GM23248 (cell line): Measurements from ENCODE around the gene SETBP1. TPM values are rescaled to one million over a fixed set of nuclear protein-coding genes. Genes with fewer than 3 reads are reported as not detected.

Experiments used
- DNase-seq: peaks from one replicate; pipeline ENCODE4 v3.0.0-alpha.2; 2015
- H2AFZ ChIP-seq: fragments of 200-600 bp; sonication (generic); 2 replicates; pipeline ENCODE4 v1.6.1; 2016; ENCODE audit warnings: antibody characterized with exemption
- H3F3A ChIP-seq: fragments of 200-600 bp; sonication (generic); 2 replicates; pipeline ENCODE4 v1.6.1; 2016; ENCODE audit warnings: mild to moderate bottlenecking, antibody characterized with exemption, mixed run types; ENCODE audit not compliant: insufficient read depth
- H3K27ac ChIP-seq: fragments of 200-600 bp; sonication (generic); 2 replicates; pipeline ENCODE4 v1.5.1; 2016; ENCODE audit warnings: mild to moderate bottlenecking
- H3K27me3 ChIP-seq: fragments of 200-600 bp; sonication (generic); replicated peaks from 2 replicates; pipeline ENCODE4 v1.6.1; 2016; ENCODE audit warnings: mild to moderate bottlenecking; ENCODE audit not compliant: insufficient read depth
- H3K36me3 ChIP-seq: fragments of 200-600 bp; sonication (generic); 2 replicates; pipeline ENCODE4 v1.6.1; 2016; ENCODE audit warnings: low read depth, mild to moderate bottlenecking
- H3K4me1 ChIP-seq: fragments of 200-600 bp; sonication (generic); 2 replicates; pipeline ENCODE4 v1.6.1; 2016; ENCODE audit warnings: mild to moderate bottlenecking; ENCODE audit not compliant: insufficient read depth
- H3K4me2 ChIP-seq: fragments of 200-600 bp; sonication (generic); one replicate; pipeline ENCODE4 v1.6.1; 2016; ENCODE audit warnings: mild to moderate bottlenecking; ENCODE audit not compliant: unreplicated experiment
- H3K4me3 ChIP-seq: fragments of 200-600 bp; sonication (generic); 2 replicates; pipeline ENCODE4 v1.5.1; 2016; ENCODE audit warnings: mild to moderate bottlenecking
- H3K79me2 ChIP-seq: fragments of 200-600 bp; sonication (generic); 2 replicates; pipeline ENCODE4 v1.6.1; 2016; ENCODE audit warnings: mild to moderate bottlenecking; ENCODE audit not compliant: insufficient read depth
- H3K9ac ChIP-seq: fragments of 200-600 bp; sonication (generic); 2 replicates; pipeline ENCODE4 v1.6.1; 2016; ENCODE audit warnings: mild to moderate bottlenecking
- H3K9me2 ChIP-seq: fragments of 200-600 bp; sonication (generic); 2 replicates; pipeline ENCODE4 v1.6.1; 2016; ENCODE audit warnings: mixed run types, mild to moderate bottlenecking, moderate library complexity; ENCODE audit not compliant: insufficient read depth
- H3K9me3 ChIP-seq: fragments of 200-600 bp; sonication (generic); one replicate; pipeline ENCODE4 v1.6.1; 2017; ENCODE audit warnings: low read depth
- H4K20me1 ChIP-seq: fragments of 200-600 bp; sonication (generic); 2 replicates; pipeline ENCODE4 v1.6.0; 2016; ENCODE audit not compliant: insufficient read depth
- EZH2 ChIP-seq: fragments of 200-600 bp; sonication (generic); IDR thresholded peaks from 2 replicates; pipeline ENCODE4 v1.6.1; 2018; ENCODE audit warnings: antibody characterized with exemption, mild to moderate bottlenecking; ENCODE audit not compliant: insufficient read depth, poor library complexity, severe bottlenecking
- EZH2phosphoT487 ChIP-seq: fragments of 200-600 bp; sonication (generic); IDR thresholded peaks from 2 replicates; pipeline ENCODE4 v1.6.1; 2018; ENCODE audit warnings: antibody characterized with exemption, moderate library complexity, mild to moderate bottlenecking, low read depth; ENCODE audit not compliant: insufficient read depth
- WGBS, 2 experiments: methylation state at CpG; one replicate each; pipeline ENCODE4 v1.1.6; 2015 to 2017; ENCODE audit warnings: low lambda C conversion rate in 2 of 2, low coverage in 1 of 2; ENCODE audit errors: missing lambda C conversion rate in 2 of 2; 5-methylcytosine and 5-hydroxymethylcytosine counted together
- in situ Hi-C: fragments of 300-500 bp; cut with MboI; formaldehyde crosslinking; loops from 2 replicates; pipeline ENCODE4 v1.15.0; 2020
- polyA plus RNA-seq: library from polyadenylated mRNA; unstranded; fragments of >200 nt; fragmentation: Nextera tagmentation; extraction: Ambion mirVana; gene quantifications from 2 replicates; pipeline ENCODE4 v1.2.1, GENCODE V29; 2016
- total RNA-seq: library from RNA; depleted of rRNA; stranded (reverse); fragments of >200 nt; shearing (Covaris generic); gene quantifications from 2 replicates; pipeline ENCODE4 v1.2.3, GENCODE V29; 2014

The SETBP1 gene
- total and polyA plus RNA-seq, 2 experiments from 2014 or later = 1.3 to 4.1 TPM

DNA sequence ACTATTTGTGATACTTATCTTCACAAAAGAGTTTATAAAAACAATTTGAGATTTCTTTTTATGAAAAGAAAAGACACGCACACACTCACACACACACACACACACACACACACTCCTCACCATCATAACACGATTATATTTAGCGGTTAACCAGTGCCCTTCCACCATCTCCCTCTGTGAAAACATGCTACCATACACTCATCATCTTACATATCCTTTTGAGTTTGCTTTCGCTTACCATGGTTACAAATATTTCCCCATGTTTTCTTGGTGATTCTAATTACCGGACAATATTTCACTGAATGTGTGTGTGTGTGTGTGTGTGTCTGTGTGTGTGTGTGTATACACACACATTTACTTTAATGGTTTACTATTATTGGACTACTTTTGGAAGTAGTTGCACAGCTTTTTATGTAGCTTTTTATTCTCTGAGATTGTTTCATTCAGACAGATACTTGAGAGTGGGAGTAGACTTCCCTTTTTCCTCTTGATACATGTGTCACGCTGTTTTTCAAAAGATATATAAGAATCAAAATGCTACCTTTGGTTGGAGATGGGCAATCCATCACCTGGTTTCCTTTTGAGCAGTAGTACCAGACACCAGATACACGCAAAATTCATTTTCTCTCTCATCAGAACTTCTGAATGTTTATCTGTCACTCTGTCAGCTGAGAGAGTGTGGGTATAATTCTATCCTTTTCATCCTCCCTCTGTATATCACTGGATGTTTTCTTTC is 138.1 kb downstream of the SETBP1 start:
- H4K20me1 ChIP-seq = no peaks in the 10 kb centered on the region
- no peak for TF ChIP-seq EZH2phosphoT487
- no peak for TF ChIP-seq EZH2
- in situ Hi-C loops = no loop called here

DNA sequence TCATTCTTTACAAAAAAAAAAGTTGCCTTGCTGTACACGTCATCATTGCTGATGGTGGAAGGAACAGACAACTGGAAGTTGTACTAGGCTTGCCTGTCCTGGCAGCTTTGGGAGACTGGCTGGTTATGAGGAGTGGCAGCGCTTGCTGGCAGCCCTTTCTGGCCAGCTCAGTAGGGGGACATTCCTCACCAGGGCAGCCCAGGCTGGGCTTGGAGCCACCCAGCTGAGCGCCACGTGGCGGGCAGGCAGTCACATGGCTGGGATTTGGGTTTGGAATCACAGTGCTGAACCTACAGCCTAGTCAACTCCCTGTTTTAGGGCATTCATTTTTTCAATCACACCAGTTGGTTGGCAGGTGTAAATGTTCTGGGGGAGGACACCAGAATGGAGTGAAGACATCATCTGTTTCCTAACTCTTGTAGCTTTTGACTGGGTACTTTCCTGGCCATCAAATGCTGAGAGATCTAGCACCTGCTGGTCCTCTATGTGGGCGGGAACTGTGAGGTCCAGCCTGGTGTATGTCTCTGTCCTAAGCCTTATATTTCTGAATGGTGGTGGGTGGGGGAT is 139.3 kb downstream of the SETBP1 start:
- H3K4me2 ChIP-seq = no peak overlapping the region
- TF ChIP-seq EZH2phosphoT487 (no peak), EZH2 (no peak)
- no peak for DNase-seq
- H3K4me3 ChIP-seq = no peak overlapping the region
- H2AFZ ChIP-seq = no peak overlapping the region
- H3F3A ChIP-seq = peaks cover 13% of the 10 kb centered on the region
- peaks cover 13% of the 10 kb centered on the region for H3K4me1 ChIP-seq
- in situ Hi-C loops = no loop called here
- WGBS, 2 experiments = 77 to 80% methylated on average over 6 of the region's 6 CpGs
- no peaks in the 10 kb centered on the region for H4K20me1 ChIP-seq
- H3K9ac ChIP-seq = no peak overlapping the region
- no peaks in the 10 kb centered on the region for H3K36me3 ChIP-seq
- no peaks in the 10 kb centered on the region for H3K9me2 ChIP-seq
- H3K27ac ChIP-seq = no peak overlapping the region
- no peaks in the 10 kb centered on the region for H3K79me2 ChIP-seq
- H3K27me3 ChIP-seq = no peaks in the 10 kb centered on the region
- H3K9me3 ChIP-seq = no peaks in the 10 kb centered on the region

More for the DNA sequence above, 138.1 kb downstream of the SETBP1 start:
- no peak overlapping the region for H3K27ac ChIP-seq
- no peaks in the 10 kb centered on the region for H3K36me3 ChIP-seq
- no peak overlapping the region for H3K4me2 ChIP-seq
- no peak for DNase-seq
- H3F3A ChIP-seq = peaks cover 11% of the 10 kb centered on the region; the same call in 1 of the 2 replicates
- H3K4me1 ChIP-seq = peaks cover 9% of the 10 kb centered on the region
- H3K9me2 ChIP-seq = no peaks in the 10 kb centered on the region
- 87 to 90% methylated on average over 7 of the region's 7 CpGs for WGBS, 2 experiments
- no peak overlapping the region for H2AFZ ChIP-seq
- H3K4me3 ChIP-seq = no peak overlapping the region
- no peaks in the 10 kb centered on the region for H3K79me2 ChIP-seq
- H3K9me3 ChIP-seq = no peaks in the 10 kb centered on the region
- H3K9ac ChIP-seq = no peak overlapping the region
- H3K27me3 ChIP-seq = no peaks in the 10 kb centered on the region

DNA sequence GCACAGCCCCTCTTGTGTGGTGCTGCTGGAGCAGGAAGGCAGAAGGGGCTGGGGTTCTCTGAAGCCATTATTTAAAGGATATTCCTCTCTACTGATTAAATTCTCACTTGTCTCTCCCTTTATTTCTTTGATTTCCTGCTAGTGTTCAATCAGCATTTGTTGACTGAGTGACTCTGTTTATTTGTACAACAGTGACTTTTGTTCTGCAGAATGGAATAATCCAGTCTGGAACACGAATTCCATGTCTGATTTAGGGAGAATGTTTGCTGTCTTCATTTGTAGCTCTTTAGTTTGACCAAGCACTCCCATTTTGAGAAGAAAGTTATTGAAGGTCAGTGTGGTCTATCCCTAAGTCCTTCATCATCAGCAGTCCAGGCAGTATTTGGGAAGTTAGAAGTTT is 141.2 kb downstream of the SETBP1 start:
- Histone ChIP-seq H3F3A (peaks cover 24% of the 10 kb centered on the region), H3K9me3 (no peaks in the 10 kb centered on the region), H3K27me3 (no peaks in the 10 kb centered on the region), H3K27ac (no peak overlapping the region), H3K4me2 (no peak overlapping the region), H3K4me3 (no peak overlapping the region), H4K20me1 (no peaks in the 10 kb centered on the region), H3K4me1 (peaks cover 21% of the 10 kb centered on the region), H2AFZ (no peak overlapping the region), H3K9me2 (no peaks in the 10 kb centered on the region), H3K79me2 (no peaks in the 10 kb centered on the region), H3K9ac (no peak overlapping the region), H3K36me3 (no peaks in the 10 kb centered on the region)
- no peak for TF ChIP-seq EZH2phosphoT487
- TF ChIP-seq EZH2 = no peak
- WGBS, 2 experiments = 59 to 76% methylated on average over 1 of the region's 1 CpG
- in situ Hi-C loops = no loop called here
- DNase-seq = no peak

DNA sequence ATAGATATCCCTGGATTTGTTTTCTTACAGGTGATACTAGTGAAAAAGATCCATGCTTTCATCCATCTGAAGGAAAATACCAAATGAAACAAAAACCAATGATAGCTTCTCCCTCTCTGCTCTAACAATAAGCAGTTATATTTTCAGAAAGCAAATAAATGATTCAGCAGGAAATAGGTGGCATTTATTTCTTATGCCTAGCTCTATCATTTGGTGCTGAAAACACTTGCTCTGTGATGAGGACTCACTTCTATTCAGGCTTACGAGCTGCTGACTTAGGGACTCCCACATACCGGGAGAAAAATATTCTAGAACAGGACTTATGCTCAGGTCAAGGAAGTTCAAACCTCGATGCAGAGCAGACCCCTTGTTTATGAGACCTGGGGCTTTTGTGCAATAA is 142.6 kb downstream of the SETBP1 start:
- no peak for DNase-seq
- in situ Hi-C loops = no loop called here
- no peak for TF ChIP-seq EZH2
- no peak for TF ChIP-seq EZH2phosphoT487
- Histone ChIP-seq H3K9me2 (no peaks in the 10 kb centered on the region), H3K4me2 (no peak overlapping the region), H3K9ac (no peak overlapping the region), H3F3A (peaks cover 33% of the 10 kb centered on the region), H4K20me1 (no peaks in the 10 kb centered on the region), H3K27me3 (no peaks in the 10 kb centered on the region), H3K27ac (no peak overlapping the region), H2AFZ (no peak overlapping the region), H3K79me2 (no peaks in the 10 kb centered on the region), H3K36me3 (no peaks in the 10 kb centered on the region), H3K4me1 (peaks cover 29% of the 10 kb centered on the region), H3K9me3 (no peaks in the 10 kb centered on the region), H3K4me3 (no peak overlapping the region)
- 94 to 96% methylated on average over 3 of the region's 3 CpGs for WGBS, 2 experiments
